Left renal pelvis (tissue), 4 donors: ENCODE data around the gene ZFP57. TPM values are rescaled to one million over a fixed set of nuclear protein-coding genes. Genes with fewer than 3 reads are reported as not detected.

Source experiments
- DNase-seq, 4 donors: peaks; one replicate each; pipeline ENCODE4 v3.0.0-alpha.2; 2013; ENCODE audit warnings: low read depth in 4 of 4, low spot score in 3 of 4
- polyA plus RNA-seq, 4 donors: library from polyadenylated mRNA; unstranded; fragments of 120-200 nt; gene quantifications; one replicate each; pipeline ENCODE4 v1.2.1, GENCODE V29; 2013; ENCODE audit not compliant: insufficient read length in 4 of 4

ZFP57 gene
- polyA plus RNA-seq, 4 donors = 0.20 to 0.26 TPM; not detected in 2

- DNase-seq = no peak
These were observed 24.8 kb downstream of the ZFP57 start for GRCh38 chr6:29656157-29656556.

GRCh38 chr6:29655658-29656057 lies 25.3 kb downstream of the ZFP57 start:
- no peak for DNase-seq

GRCh38 chr6:29653452-29654038 lies 27.4 kb downstream of the ZFP57 start:
- DNase-seq = peak in 2 of 4 donors; percentile 39 to 55

DNA sequence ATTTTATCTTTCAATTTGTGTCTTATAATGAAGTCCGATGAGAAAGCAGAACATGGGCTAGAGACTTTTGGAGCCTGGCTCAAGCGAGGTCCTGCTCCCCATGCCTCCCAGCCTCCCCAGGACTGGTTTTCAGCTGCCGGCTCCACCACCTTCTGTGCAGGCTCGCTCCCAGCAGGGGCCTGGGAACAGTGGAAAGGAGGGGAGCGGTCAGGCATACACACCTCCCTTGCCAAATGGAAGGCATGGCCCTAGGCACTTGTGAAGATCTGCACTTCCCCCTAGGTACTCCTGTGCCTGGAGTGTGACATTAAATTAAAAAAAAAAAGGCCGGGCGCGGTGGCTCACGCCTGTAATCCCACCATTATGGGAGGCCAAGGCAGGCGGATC lies 28.8 kb downstream of the ZFP57 start:
- no peak for DNase-seq

DNA sequence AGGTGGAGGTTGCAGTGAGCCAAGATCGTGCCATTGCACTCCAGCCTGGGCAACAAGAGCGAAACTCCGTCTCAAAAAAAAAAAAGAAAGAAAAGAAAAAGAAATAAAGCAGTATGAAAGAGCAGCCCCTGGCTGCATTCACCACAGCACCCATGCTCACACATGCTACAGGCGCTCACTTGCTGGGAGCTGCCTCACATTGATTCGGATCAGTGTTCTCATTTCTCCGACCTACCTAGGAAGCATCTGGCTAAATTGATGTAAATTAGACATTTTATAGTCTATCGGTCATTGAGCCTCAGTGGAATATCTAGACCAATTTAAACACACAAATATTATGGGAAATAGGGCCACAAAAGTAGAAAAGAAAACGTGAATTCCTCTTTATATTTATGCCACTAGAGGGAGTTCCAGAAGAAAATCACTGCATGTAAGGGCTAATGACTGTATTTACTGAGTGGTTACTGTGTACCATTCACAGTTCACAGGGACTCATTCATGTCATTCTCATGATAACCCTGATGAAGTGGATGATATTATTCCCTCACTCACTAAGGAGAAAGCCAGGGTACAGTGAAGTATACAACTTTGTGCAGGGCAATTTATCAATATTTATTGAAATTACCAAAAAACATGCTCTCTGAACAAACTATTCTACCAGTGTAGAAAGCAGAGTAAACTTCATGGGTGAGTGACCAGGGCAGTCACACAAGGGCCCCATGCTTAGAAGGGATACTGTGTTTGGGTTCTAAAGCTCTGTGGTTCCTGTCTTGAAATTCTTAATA lies 29.3 kb downstream of the ZFP57 start:
- DNase-seq = no peak

DNA sequence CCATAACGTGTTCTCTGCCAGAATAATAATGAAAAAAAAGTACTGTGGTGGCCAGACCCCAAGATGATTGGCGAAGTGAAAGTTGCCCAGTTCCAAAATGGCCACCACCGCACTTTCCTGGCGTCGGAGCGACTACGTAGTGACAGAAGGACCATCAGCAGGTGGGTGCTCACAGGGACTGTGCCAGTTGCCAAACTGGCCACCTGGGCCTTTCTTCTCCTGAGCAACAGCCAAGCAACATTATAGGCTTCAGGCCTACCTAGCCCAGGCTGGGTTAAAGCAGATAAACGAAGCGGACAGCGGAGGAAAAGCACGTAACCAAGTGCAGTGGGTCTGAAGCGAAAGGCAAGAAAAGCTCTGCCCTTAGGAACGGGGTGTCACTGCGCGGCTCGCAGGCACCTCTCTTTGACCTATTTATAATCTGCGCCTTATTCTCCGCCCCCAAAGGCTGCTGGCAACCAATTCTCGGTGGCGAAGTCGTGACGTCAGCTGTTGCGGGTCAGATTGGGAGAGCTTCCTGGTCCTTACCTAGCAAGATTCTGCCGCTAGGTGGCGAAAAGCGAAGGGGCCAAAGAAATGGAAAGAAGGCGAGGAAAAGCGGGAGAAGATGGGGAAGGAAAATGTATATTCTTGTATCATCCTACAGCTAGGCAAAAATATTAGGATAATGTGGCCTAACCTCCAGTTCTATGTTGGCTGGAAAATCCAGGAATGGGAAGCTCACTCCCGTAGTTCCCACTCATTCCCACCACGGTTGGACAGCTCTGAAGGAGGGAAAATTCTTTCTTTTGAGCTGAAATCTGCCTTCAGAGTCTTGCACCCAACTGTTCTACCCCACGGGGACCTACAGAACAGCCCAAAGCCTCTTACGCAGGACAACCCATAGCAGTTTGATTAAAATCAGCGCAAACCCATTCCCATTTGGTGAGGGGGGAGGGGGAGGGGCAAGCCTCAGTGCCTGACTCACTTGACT lies 31.0 kb downstream of the ZFP57 start:
- peak; percentile 87 to 96 (median 94) for DNase-seq

GRCh38 chr6:29647927-29648642 lies 32.9 kb downstream of the ZFP57 start:
- DNase-seq = no peak

DNA sequence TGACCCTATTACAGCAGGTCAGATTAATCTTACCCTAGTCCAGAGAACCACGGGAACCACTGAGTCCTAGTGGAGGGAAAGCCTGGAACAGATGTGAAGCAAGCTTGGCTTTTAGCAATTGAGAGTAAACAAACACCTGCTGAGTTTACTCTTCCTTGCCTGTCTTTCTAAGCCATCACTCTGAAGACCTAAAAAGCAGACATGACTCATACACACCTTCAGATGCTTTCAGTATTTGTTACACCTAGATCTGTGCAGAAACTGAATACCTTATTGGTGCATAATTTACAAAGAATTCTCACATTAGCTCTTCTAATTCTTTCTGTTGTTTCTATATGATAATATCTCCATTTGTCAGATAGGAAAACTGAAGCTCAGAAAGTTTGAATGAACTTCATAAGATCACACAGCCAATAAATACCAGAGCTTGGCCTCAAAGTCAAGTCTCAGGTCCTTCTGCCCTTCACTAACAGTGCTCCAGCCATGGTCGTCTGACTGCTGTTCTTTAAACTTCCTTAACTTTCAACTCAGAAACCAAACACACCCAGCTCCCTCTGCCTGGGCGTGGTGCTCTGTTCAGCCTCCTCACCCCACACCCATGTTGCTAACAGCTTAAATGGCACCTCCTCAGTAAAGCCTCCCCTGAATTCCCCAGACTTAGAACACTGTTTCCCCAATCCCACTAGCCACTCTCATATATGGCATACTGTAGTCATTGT lies 39.4 kb downstream of the ZFP57 start:
- DNase-seq = no peak

- no peak for DNase-seq
These were observed 43.7 kb downstream of the ZFP57 start for GRCh38 chr6:29637247-29637646.

DNA sequence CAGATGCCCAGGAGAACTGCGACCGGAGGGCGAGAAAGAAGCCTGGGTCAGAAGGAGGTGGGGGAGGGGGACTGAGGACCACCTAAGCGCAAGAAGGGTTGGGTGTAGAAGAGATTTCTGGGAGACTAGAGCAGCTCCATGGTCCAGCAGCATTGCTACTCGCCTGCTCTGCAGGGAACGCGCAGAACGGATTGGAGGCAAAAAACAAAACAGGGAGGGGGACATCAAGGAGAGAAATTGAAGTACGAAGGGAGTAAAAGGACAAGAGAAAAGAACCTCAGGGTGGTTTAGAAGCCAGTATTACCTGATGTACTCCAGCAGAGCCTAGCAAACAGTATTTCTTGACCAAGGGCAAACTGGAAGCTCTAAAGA lies 47.4 kb downstream of the ZFP57 start:
- DNase-seq = no peak

DNA sequence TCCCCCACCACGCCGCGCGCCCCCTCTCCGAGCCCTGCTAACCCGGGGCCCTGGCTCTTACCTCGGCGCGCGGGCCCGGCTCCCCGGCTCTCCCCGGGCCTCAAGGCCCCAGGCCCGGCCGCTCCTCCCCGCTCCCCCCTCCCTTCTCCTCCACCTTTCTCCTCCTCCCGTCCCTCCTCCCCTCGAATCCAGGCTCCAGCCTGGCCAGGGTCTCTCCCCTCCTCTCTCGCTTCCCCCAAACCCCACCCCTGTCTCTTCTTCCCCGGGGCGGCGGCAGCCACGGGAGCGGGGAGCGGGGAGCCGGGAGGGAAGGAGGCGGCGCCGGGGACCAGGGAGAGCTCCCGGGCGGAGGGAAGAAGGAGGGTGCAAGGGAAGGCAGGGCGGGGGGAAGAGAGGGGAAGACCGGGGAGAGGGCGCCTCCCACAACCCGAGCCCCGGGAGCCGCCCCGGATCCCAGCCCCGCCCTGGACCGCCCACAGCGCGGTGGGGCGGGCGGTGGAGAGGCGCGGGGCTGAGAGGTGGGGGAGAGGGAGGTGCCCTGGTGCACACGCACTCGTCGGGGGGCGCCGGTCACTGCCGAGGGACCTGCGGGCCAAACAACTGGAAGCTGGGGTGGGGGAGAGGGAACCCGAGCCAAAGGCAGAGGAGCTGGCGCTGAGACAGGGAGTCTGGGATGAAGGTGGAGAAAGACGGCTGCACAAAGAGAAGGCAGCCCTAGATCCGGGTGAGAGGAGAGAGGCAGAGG lies 48.0 kb downstream of the ZFP57 start, which contains the start of gene GABBR1:
TSS of gene GABBR1 (minus strand) at position 395 of the 745 bp plus-strand sequence. CDS start 798 bp downstream, outside the sequence.
- DNase-seq = peak in 3 of 4 donors; percentile 72 to 84 (median 80)

DNA sequence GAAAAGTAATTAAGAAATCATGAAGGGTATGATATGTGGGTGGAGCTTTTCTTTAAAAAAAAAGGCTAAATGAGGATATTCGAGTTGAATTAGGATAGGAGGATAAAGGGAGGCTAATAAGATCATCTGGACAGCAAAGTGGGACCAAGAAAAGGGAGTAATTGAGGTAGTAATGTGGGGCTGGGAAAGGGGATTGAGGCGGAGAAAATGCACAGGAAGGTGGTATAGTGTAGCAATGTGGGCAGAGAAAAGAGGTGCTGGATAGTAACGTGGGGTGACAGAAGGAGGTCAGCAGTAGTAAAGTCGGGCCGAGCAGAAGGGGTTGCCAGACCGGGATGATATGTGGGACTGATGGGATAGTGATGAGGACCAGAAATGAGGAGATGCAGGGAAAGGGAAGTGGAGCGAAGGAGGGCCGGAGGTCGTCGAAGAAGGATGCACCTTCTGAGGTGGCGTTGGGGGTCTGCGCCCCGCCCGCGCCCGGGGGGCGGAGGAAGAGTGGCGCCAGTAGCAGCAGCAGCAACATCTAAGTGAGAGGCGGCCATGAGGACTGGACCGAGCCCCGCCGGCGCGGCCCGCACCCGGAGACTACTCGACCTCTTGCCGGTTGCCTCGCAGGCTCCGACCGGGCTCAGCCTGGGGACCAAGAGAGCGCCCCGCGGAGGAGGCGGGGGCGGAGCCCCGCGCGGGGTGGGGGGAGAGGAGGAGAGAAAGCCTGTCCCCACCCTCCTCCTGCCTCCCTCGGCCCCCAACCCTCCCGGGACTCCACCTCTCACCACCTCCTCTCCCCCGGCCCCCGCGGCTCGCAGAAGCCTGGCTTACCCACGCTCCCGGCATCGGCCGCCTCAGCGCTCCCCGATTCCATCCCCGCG lies 48.9 kb downstream of the ZFP57 start:
- DNase-seq = no peak

GRCh38 chr6:29631209-29631810 lies 49.6 kb downstream of the ZFP57 start:
- DNase-seq = no peak

DNA sequence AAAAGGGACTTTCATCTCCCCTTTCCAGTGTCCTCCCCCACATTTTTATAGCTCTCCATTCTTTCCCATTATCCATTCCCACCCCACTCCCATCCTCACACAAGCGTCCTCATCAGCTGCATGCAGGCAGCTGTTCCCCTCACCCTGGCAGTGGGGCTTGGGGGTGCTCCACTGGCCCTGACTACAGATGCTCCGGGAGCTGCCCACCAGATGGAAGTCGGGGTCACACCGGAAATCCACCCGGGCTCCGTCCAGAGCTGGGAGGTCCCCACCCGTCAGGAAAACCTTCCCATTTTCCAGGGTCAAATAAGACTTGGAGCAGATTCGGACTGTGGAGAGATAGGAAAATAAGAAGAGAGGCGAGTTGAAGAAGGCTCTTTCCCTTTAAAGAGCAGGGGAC lies 50.6 kb downstream of the ZFP57 start:
- no peak for DNase-seq

GRCh38 chr6:29629571-29629970 lies 51.4 kb downstream of the ZFP57 start:
- DNase-seq = no peak

DNA sequence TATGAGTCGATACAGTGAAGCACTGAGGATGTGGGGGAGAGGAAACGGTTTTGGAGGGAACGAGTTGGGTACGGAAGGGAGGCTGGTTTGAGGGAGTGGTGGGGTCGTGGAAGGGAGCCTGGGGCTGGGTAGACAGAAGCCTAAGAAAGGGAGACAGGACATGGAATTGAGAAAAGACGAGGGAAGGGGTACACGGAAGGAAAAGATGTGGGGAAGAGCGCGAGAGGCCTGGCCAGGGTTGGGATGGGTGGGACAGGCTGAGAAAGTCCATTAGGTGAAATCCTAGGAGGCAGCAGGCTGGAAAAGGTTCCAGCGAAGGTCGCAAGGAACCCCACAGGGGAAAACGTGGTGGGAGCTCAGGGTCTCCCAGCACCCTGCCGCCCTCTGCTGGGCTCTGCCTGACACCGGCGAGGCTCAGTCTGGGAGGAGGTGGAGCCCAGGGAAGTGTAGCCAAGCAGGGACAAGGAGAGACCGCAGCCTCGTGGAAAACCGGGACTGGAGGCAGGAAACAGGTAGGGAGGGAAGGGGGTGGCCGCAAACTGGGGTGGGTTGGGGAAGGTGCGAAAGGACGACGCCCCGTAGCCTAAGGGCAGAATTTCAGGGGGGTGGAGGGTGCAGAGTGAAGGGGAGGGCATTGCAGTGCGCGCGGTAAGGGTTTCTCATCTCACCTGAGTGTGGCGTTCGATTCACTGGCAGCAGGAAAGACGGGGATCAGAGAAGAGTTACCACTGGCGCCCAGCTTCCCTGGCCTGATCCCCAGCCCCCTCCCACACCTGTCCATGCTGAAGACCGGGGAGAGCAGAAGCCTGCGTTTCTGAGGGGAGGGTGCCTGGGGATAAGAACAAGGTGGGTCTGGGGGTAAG lies 52.3 kb downstream of the ZFP57 start:
- DNase-seq = peak in 3 of 4 donors; percentile 66 to 74 (median 72)
